ENCODE measurements around the gene NFATC2.

The NFATC2 gene

GRCh38 chr20:51469046-51469445, 73.5 kb downstream of the NFATC2 start:
- no peak overlapping the region for H3K4me2 ChIP-seq (ENCODE audit: low read depth, low read length, poor library complexity, severe bottlenecking)
- no peaks in the 10 kb centered on the region for H3K79me2 ChIP-seq (ENCODE audit: insufficient read depth, low read length)
- no peak overlapping the region for H2AFZ ChIP-seq (ENCODE audit: low read depth, low read length, severe bottlenecking)
- H3K9ac ChIP-seq (ENCODE audit: low read length): no peak overlapping the region
- H3K4me3 ChIP-seq (ENCODE audit: insufficient read depth, low read length, poor library complexity, severe bottlenecking): no peak overlapping the region
- H3K9me3 ChIP-seq (ENCODE audit: insufficient read depth, low read length): no peaks in the 10 kb centered on the region
- H3K27me3 ChIP-seq (ENCODE audit: low read length): no peaks in the 10 kb centered on the region
- no peaks in the 10 kb centered on the region for H3K36me3 ChIP-seq (ENCODE audit: low read length)
- H3K9me2 ChIP-seq (replicated peaks; ENCODE audit: insufficient read depth, low read length): no peaks in the 10 kb centered on the region
- TF ChIP-seq EZH2phosphoT487 (conservative IDR thresholded peaks at IDR 0.05; ENCODE audit: low read length) (no peak), CTCF (IDR thresholded peaks at IDR 0.05; ENCODE audit: insufficient read depth, low read length, poor library complexity, severe bottlenecking) (no peak)
- no peaks in the 10 kb centered on the region for H3F3A ChIP-seq (ENCODE audit: insufficient read depth)
- no peaks in the 10 kb centered on the region for H4K20me1 ChIP-seq (ENCODE audit: low read depth, low read length)
- no peak overlapping the region for H3K27ac ChIP-seq (ENCODE audit: low read depth, low read length)

GRCh38 chr20:51468636-51469035, 73.9 kb downstream of the NFATC2 start:
- Histone ChIP-seq H3K27me3 (ENCODE audit: low read length) (no peaks in the 10 kb centered on the region), H3K4me3 (ENCODE audit: insufficient read depth, low read length, poor library complexity, severe bottlenecking) (no peak overlapping the region), H3K4me2 (ENCODE audit: low read depth, low read length, poor library complexity, severe bottlenecking) (no peak overlapping the region), H2AFZ (ENCODE audit: low read depth, low read length, severe bottlenecking) (no peak overlapping the region), H3K9ac (ENCODE audit: low read length) (no peak overlapping the region), H3K36me3 (ENCODE audit: low read length) (no peaks in the 10 kb centered on the region), H4K20me1 (ENCODE audit: low read depth, low read length) (no peaks in the 10 kb centered on the region), H3K9me3 (ENCODE audit: insufficient read depth, low read length) (no peaks in the 10 kb centered on the region), H3K9me2 (replicated peaks; ENCODE audit: insufficient read depth, low read length) (no peaks in the 10 kb centered on the region), H3K79me2 (ENCODE audit: insufficient read depth, low read length) (no peaks in the 10 kb centered on the region), H3F3A (ENCODE audit: insufficient read depth) (no peaks in the 10 kb centered on the region), H3K27ac (ENCODE audit: low read depth, low read length) (no peak overlapping the region)
- TF ChIP-seq CTCF (IDR thresholded peaks at IDR 0.05; ENCODE audit: insufficient read depth, low read length, poor library complexity, severe bottlenecking) (no peak), EZH2phosphoT487 (conservative IDR thresholded peaks at IDR 0.05; ENCODE audit: low read length) (no peak)

- Histone ChIP-seq H3K4me2 (ENCODE audit: low read depth, low read length, poor library complexity, severe bottlenecking) (no peak overlapping the region), H3K36me3 (ENCODE audit: low read length) (no peaks in the 10 kb centered on the region)
Measured at GRCh38 chr20:51467956-51468626, 74.4 kb downstream of the NFATC2 start.

More at GRCh38 chr20:51467956-51468626, 74.4 kb downstream of the NFATC2 start:
- H3K9me2 ChIP-seq (replicated peaks; ENCODE audit: insufficient read depth, low read length): no peaks in the 10 kb centered on the region
- H3K9me3 ChIP-seq (ENCODE audit: insufficient read depth, low read length): no peaks in the 10 kb centered on the region
- no peak overlapping the region for H3K9ac ChIP-seq (ENCODE audit: low read length)
- no peaks in the 10 kb centered on the region for H4K20me1 ChIP-seq (ENCODE audit: low read depth, low read length)
- no peaks in the 10 kb centered on the region for H3K27me3 ChIP-seq (ENCODE audit: low read length)
- no peaks in the 10 kb centered on the region for H3K79me2 ChIP-seq (ENCODE audit: insufficient read depth, low read length)
- H3K27ac ChIP-seq (ENCODE audit: low read depth, low read length): no peak overlapping the region
- TF ChIP-seq EZH2phosphoT487 (conservative IDR thresholded peaks at IDR 0.05; ENCODE audit: low read length) (no peak), CTCF (IDR thresholded peaks at IDR 0.05; ENCODE audit: insufficient read depth, low read length, poor library complexity, severe bottlenecking) (no peak)
- no peak overlapping the region for H3K4me3 ChIP-seq (ENCODE audit: insufficient read depth, low read length, poor library complexity, severe bottlenecking)
- no peak overlapping the region for H2AFZ ChIP-seq (ENCODE audit: low read depth, low read length, severe bottlenecking)
- no peaks in the 10 kb centered on the region for H3F3A ChIP-seq (ENCODE audit: insufficient read depth)

All from SU-DHL-6 (cell line).